ENCODE measurements around the gene GULP1.

Gene GULP1

DNA sequence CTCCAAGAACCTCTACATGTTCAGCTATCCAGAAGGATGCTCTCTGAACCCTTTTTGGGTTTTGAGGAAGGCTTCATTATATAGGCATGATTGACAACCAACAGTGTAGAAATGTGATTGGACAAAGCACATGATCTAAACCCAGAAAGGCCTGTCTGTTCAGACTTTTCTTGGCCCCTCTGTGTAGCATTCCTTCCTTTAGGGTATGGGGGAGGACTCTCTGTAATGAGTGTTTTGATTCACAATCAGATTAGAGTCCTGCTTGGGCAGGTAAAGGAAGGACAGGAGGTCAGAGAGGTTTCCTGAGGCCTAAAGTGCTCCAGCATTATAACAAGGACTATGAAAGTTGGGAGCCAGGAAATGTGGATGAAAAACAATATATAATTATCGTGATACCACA lies 13.6 kb downstream of the GULP1 start:
- TF ChIP-seq ZFX (IDR thresholded peaks at IDR 0.05) (no peak), CTCF (conservative IDR thresholded peaks at IDR 0.05) (no peak)
- peak overlapping the region; percentile 29 for H3K27ac ChIP-seq

DNA sequence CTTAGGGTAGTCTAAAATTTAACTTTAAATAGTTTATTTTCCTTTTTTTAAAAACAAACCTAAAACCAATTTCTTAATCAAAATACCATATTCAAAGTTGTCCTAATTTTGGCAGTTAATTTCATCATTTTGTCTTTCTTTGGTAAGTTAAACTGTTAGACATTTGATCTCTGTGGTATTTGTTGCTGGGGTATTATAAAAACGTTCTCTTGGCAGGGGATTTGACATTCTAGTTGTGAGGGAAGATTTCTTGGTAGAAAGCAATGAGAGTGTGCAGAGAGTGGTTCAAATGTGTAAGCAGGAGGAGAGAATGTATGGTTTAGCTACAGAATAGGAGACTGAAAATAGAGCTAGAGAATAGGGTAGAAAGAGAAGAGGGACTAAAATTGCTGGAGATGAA lies 14.6 kb downstream of the GULP1 start:
- no peak overlapping the region for H3K27ac ChIP-seq
- no peak for TF ChIP-seq CTCF (conservative IDR thresholded peaks at IDR 0.05)
- no peak for TF ChIP-seq ZFX (IDR thresholded peaks at IDR 0.05)

DNA sequence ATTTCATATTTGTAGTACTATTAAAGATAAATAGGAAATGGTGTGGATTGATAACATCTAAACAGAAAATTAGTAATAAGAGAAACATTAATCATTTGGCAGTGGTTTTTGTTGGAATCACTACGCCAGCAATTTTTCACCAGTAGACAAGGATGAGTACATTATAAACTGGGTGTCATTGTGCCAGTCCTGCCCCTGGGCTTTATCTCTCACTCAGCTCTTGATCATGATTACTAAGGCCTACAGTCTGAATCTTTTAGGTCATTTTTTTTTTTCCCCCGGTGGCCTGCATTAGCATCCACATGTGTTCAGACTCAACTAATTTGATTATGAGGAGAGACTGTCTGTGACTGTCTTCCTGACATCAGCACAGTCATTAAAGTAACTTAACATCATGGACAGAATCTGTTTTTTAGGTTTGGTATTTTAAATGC lies 16.2 kb downstream of the GULP1 start:
- H3K27ac ChIP-seq: no peak overlapping the region
- no peak for TF ChIP-seq ZFX (IDR thresholded peaks at IDR 0.05)
- no peak for TF ChIP-seq CTCF (conservative IDR thresholded peaks at IDR 0.05)

- H3K27ac ChIP-seq: no peak overlapping the region
- no peak for TF ChIP-seq ZFX (IDR thresholded peaks at IDR 0.05)
- no peak for TF ChIP-seq CTCF (conservative IDR thresholded peaks at IDR 0.05)
Observed at GRCh38 chr2:188308483-188308882, 16.8 kb downstream of the GULP1 start.

DNA sequence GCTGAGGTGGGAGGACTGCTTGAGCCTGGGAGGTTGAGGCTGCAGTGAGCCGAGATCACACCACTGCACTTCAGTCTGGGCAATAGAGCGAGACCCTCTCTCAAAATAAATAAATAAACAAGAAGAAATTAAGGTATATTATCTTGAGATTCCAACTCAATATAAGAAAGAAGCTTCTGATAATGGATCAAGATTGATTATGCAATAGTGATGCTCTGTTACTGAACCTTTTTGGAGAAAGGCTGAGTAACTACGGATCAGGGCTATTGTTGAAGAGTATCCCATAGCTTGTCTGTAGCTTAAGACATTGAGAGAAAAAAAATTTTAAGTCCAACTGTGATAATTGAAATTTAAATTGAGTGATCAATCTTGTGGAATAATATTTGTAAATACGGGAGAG lies 17.7 kb downstream of the GULP1 start:
- peak overlapping the region; percentile 56; the same call in 1 of the 2 replicates for H3K27ac ChIP-seq
- TF ChIP-seq CTCF (conservative IDR thresholded peaks at IDR 0.05) (no peak), ZFX (IDR thresholded peaks at IDR 0.05) (no peak)

DNA sequence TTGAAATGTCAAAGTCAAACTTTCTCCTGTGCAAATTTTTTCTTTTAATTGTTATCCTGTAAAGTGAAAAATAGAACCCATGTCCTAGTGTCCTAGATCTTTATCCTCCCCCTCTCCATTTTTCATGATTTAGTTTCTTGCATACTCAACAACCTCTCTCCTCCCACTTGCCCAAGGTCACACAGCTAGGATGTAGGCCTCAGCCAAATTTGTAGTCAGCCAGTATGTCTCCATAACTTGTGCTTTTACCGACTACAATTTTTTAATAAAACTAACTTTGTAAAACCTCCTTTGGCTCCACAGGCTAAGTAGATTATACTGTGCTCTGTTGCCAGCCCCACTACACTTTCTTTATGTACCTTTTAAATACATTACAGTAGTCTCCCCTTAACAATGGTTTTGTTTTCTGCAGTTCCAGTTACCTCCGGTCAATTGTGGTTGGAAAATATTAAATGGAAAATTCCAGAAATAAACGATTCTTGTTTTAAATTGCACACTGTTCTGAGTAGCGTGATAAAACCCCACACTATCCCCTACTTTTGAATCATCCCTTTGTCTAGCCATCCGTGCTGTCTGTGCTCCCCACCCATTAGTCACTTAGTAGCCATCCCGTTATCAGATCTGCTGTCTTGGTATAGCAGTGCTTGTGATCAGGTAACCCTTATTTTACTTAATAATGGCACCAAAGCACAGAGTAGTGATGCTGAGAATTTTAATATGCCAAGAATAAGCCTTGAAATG lies 22.8 kb downstream of the GULP1 start:
- H3K27ac ChIP-seq: no peak overlapping the region
- TF ChIP-seq CTCF (conservative IDR thresholded peaks at IDR 0.05): no peak
- TF ChIP-seq ZFX (IDR thresholded peaks at IDR 0.05): no peak

DNA sequence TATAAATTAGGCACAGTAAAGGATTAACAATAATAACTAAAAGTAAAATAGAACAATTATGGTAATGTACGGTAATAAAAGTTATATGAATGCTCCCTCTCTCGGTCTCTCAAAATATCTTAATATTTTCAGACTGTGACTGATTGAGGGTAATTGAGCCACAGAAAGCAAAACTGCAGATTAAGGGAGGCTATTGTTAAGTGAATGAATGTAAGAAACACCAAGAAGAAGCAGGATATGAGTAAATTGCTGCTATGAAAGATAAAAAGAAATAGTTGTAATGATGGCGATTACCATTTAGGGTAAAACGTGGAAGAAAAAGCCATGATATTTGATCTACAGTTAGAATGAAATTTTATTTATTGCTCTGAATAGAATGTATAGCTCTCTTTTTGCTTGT lies 24.1 kb downstream of the GULP1 start:
- no peak overlapping the region for H3K27ac ChIP-seq
- TF ChIP-seq ZFX (IDR thresholded peaks at IDR 0.05): no peak
- no peak for TF ChIP-seq CTCF (conservative IDR thresholded peaks at IDR 0.05)
